Progenitor cell of endocrine pancreas (in vitro differentiated cells): Measurements from ENCODE around the gene MNT. TPM values are rescaled to one million over a fixed set of nuclear protein-coding genes. Genes with fewer than 3 reads are reported as not detected.

Source experiments
- DNase-seq: peaks from one replicate; pipeline ENCODE4 v3.0.0; 2021; ENCODE audit warnings: low spot score; ENCODE audit not compliant: unreplicated experiment
- H3K27ac Mint-ChIP-seq: 2 replicates; pipeline ENCODE4 v1.8.0; 2021; ENCODE audit warnings: mild to moderate bottlenecking, moderate library complexity, mixed read lengths
- H3K27me3 Mint-ChIP-seq: 2 replicates; pipeline ENCODE4 v1.8.0; 2021; ENCODE audit warnings: mixed read lengths
- H3K36me3 Mint-ChIP-seq: 2 replicates; pipeline ENCODE4 v1.8.0; 2022; ENCODE audit warnings: mixed read lengths; ENCODE audit not compliant: insufficient read depth
- H3K4me1 Mint-ChIP-seq: 2 replicates; pipeline ENCODE4 v1.8.0; 2021; ENCODE audit warnings: low read depth, mixed read lengths
- H3K4me3 Mint-ChIP-seq: 2 replicates; pipeline ENCODE4 v1.8.0; 2021; ENCODE audit warnings: low read depth, mild to moderate bottlenecking, moderate library complexity, mixed read lengths
- H3K9me3 Mint-ChIP-seq: 2 replicates; pipeline ENCODE4 v1.8.0; 2021; ENCODE audit warnings: low read depth, mixed read lengths
- total RNA-seq: library from RNA; stranded (reverse); gene quantifications from 2 replicates; pipeline ENCODE4 v1.2.1, GENCODE V29; 2021
- TF ChIP-seq, protein P1 (sequence below): fragments of 200-600 bp; sonication (generic); IDR thresholded peaks from one replicate; pipeline ENCODE4 v1.5.0; 2021; ENCODE audit warnings: antibody characterized with exemption, mild to moderate bottlenecking; ENCODE audit not compliant: unreplicated experiment

MNT gene
- total RNA-seq, 1 donor from 2014 or later = 32.1 TPM

DNA sequence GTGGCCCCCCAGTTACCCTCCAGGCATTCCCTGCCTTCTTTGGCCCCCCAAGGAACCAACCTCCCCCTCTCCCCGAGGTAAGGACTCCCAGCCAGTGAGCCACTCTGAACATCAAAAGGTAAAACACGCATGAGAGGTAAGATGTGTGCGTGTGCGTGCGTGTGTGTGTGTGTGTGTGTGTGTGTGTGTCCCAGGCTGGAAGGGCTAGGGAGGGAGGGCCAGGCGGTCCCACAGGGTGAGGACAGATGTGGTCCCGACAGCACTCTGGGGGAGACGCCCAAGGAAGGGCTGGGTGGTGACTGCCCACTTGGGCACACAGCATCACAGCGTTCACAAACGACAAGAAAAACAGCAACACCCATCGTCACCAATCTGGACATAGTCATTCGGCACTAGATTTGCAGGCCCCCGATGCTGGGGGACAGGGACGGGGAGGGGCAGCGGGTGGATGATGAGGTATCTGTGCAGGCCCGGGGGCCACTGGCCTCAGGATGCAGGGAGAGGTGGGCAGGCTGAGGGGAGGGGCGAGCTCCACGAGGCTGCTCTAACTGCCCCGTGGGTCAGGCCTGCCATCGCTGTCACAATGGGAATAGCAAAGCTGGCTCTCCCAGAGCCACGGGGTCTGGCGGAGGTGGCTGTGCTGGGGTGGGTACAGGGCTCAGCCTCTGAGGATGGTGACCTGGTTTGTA lies 16.3 kb downstream of the MNT start:
- Mint-ChIP-seq H3K27me3 (no peaks in the 10 kb centered on the region), H3K4me3 (no peak overlapping the region), H3K9me3 (no peaks in the 10 kb centered on the region), H3K4me1 (peaks cover 10% of the 10 kb centered on the region), H3K27ac (no peak overlapping the region), H3K36me3 (peaks cover 6% of the 10 kb centered on the region)
- DNase-seq = no peak
- TF ChIP-seq, protein P1, sequence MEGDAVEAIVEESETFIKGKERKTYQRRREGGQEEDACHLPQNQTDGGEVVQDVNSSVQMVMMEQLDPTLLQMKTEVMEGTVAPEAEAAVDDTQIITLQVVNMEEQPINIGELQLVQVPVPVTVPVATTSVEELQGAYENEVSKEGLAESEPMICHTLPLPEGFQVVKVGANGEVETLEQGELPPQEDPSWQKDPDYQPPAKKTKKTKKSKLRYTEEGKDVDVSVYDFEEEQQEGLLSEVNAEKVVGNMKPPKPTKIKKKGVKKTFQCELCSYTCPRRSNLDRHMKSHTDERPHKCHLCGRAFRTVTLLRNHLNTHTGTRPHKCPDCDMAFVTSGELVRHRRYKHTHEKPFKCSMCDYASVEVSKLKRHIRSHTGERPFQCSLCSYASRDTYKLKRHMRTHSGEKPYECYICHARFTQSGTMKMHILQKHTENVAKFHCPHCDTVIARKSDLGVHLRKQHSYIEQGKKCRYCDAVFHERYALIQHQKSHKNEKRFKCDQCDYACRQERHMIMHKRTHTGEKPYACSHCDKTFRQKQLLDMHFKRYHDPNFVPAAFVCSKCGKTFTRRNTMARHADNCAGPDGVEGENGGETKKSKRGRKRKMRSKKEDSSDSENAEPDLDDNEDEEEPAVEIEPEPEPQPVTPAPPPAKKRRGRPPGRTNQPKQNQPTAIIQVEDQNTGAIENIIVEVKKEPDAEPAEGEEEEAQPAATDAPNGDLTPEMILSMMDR = no peak

DNA sequence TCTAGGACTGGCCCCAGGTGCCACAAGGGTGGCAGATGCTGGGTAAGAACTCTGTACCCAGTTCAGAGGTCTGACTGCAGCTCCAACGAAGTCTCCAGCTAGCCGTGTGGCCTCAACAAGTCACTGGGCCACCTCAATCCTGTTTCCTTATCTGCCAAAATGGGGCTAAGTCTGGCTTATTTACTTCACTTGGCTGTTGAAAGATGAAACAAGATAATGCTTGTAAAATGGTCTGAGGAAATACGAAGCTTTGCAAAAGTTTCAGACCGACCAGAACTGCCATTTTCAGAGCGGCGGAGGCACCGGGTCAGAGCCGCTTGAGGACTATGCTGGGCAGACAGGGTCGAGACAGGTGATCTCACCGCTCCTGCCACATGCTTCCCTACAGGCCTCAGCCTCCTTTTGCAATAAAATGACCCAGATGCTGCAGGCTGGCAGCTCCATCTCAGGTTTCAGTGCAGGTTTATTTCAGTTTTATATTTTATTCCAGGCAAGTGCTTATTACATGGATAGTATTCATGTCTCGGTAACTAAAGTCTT lies 17.2 kb downstream of the MNT start:
- peaks cover 7% of the 10 kb centered on the region for H3K4me1 Mint-ChIP-seq
- no peak for DNase-seq
- TF ChIP-seq, protein P1 = no peak
- no peak overlapping the region for H3K27ac Mint-ChIP-seq
- no peak overlapping the region for H3K4me3 Mint-ChIP-seq
- H3K36me3 Mint-ChIP-seq = peaks cover 4% of the 10 kb centered on the region
- no peaks in the 10 kb centered on the region for H3K27me3 Mint-ChIP-seq
- no peaks in the 10 kb centered on the region for H3K9me3 Mint-ChIP-seq

DNA sequence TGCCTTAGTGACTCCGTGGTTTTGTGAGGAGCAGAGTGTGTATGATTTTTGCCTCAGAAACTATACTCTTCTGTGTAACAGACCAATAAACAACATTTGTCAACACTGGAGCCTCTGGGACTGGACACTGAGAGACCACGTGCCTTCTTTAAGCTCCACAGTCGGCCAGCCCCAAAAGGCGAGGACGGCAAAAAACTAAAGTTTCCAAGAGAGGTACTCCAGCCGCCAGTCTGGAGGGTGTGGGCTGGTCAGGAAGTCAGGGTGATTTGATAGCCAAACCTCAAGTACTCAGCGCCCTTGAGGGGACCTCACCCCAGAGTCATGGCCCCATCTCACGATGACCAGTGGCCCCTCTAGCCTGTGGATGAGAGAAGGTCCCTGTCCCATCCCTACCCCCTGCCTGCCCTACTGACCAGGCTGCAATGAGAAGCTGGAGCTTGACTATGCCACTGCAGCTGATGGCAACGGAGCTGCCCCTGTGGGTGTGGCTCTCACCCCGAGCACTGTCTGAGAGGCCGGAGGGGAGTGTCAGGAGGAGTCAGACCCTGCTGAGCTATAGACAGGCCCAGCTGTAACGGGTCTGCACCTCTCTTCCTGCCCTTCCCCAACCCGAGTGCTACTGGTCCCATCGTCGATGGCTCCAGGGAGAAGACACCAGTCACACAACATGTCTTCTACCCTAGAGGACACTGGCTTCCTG lies 19.8 kb downstream of the MNT start:
- Mint-ChIP-seq H3K27me3 (no peaks in the 10 kb centered on the region), H3K27ac (no peak overlapping the region), H3K4me3 (no peak overlapping the region), H3K9me3 (no peaks in the 10 kb centered on the region), H3K4me1 (peaks cover 6% of the 10 kb centered on the region), H3K36me3 (no peaks in the 10 kb centered on the region)
- DNase-seq = no peak
- TF ChIP-seq, protein P1 = no peak

DNA sequence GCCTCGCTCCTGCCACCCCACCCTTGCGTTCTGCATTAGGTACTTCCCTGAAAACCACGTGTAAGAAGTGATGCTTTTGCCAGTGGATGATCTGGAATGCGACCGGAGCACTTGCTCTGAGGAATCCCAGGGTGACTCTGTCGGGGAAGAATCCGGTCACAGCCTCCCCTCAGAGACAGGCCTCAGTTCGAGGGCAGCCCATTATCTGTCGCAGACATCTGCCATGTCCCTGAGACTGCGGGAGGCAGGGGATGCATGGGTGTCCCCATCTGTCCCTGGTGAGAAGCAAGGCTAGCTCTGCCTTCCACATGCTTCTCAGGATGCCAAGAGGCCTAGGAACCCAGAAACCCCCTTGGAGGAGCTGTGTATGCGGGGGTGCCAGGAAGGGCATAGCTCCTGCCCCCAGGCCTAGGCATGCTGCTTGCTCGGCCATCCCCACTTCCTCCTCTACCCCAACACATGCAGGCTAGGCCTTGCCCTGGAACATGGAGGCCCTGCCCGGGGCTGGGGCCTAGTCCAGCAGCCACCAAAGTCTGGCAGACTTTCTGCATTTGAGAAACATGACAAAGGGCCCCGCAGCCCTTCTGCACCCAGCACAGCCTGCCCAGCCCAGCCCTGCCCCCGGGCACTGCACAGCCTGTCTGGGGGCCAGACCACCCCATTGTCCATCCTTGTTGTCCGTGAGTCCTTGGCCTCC lies 20.5 kb downstream of the MNT start:
- Mint-ChIP-seq H3K4me1 (peaks cover 6% of the 10 kb centered on the region), H3K27ac (no peak overlapping the region), H3K36me3 (no peaks in the 10 kb centered on the region), H3K9me3 (no peaks in the 10 kb centered on the region), H3K27me3 (no peaks in the 10 kb centered on the region), H3K4me3 (no peak overlapping the region)
- TF ChIP-seq, protein P1 = no peak
- no peak for DNase-seq
